ENCODE data around the gene TSEN2. TPM values are rescaled to one million over a fixed set of nuclear protein-coding genes. Genes with fewer than 3 reads are reported as not detected.

TSEN2 gene
- total RNA-seq, 1 experiment from 2014 or later: 35.5 TPM

GRCh38 chr3:12521010-12521409 is 36.7 kb downstream of the TSEN2 start:
- Histone ChIP-seq H3K27me3 (ENCODE audit: insufficient read depth, low read length) (no peaks in the 10 kb centered on the region), H2AFZ (ENCODE audit: low read depth, low read length, poor library complexity, severe bottlenecking) (no peak overlapping the region), H3K4me1 (ENCODE audit: control insufficient read depth in 1 of 2, insufficient read depth in 2 of 2, low read length in 2 of 2) (no peaks in the 10 kb centered on the region), H3K79me2 (ENCODE audit: insufficient read depth, low read length) (0 out of 2 replicates have a peak, but pooled peaks cover 8% of the 10 kb centered on the region), H3K4me3 (replicated peaks in 1 of 2; ENCODE audit: low read depth in 1 of 2, low read length in 2 of 2) (no peak overlapping the region), H3K9me3 (ENCODE audit: control insufficient read depth in 1 of 2, insufficient read depth in 1 of 2, low read depth in 1 of 2, low read length in 2 of 2) (no peaks in the 10 kb centered on the region), H3K36me3 (ENCODE audit: control insufficient read depth in 1 of 2, insufficient read depth in 2 of 2, low read length in 2 of 2) (peaks cover 14 to 26% of the 10 kb centered on the region in 2 experiments; a peak in 3 of 4 replicates), H3K9me2 (ENCODE audit: insufficient read depth) (no peaks in the 10 kb centered on the region), H3K4me2 (ENCODE audit: low read length) (no peak overlapping the region), H3K27ac (ENCODE audit: low read depth, low read length) (no peak overlapping the region), H3K9ac (ENCODE audit: low read length) (no peak overlapping the region), H4K20me1 (ENCODE audit: insufficient read depth) (no peaks in the 10 kb centered on the region)
- DNase-seq (ENCODE audit: low read depth, low spot score): no peak
- BruUV-seq (replicated peaks): no TSS peak
- no peak for TF ChIP-seq ELF1 (IDR thresholded peaks at IDR 0.05; ENCODE audit: borderline replicate concordance, low read depth)
- no peak for TF ChIP-seq POLR2A (IDR thresholded peaks at IDR 0.05; ENCODE audit: borderline replicate concordance, extremely low read depth, insufficient read depth, insufficient read length)
- no peak for TF ChIP-seq REST (IDR thresholded peaks at IDR 0.05; ENCODE audit: low read depth)
- no peak for TF ChIP-seq SIN3A (IDR thresholded peaks at IDR 0.05; ENCODE audit: low read depth)
- TF ChIP-seq CTCF (IDR thresholded peaks at IDR 0.05 in 2 of 3, conservative IDR thresholded peaks at IDR 0.05 in 1 of 3; ENCODE audit: borderline replicate concordance in 1 of 3, insufficient read depth in 1 of 3, low read depth in 2 of 3, low read length in 2 of 3): no peak
- no peak for TF ChIP-seq CBX3 (IDR thresholded peaks at IDR 0.05; ENCODE audit: low read depth)
- no peak for TF ChIP-seq JUND (IDR thresholded peaks at IDR 0.05)
- TF ChIP-seq ZBTB33 (IDR thresholded peaks at IDR 0.05; ENCODE audit: extremely low read depth, insufficient replicate concordance, low read length): no peak
- TF ChIP-seq EZH2phosphoT487 (IDR thresholded peaks at IDR 0.05; ENCODE audit: borderline replicate concordance): no peak
- TF ChIP-seq ZFX (IDR thresholded peaks at IDR 0.05): no peak
- TF ChIP-seq POLR2AphosphoS5 (IDR thresholded peaks at IDR 0.05; ENCODE audit: low read depth, low read length): no peak
- no peak for TF ChIP-seq FOSL1 (IDR thresholded peaks at IDR 0.05; ENCODE audit: low read depth)
- no peak for TF ChIP-seq RAD21 (IDR thresholded peaks at IDR 0.05; ENCODE audit: low read depth)
- TF ChIP-seq YY1 (IDR thresholded peaks at IDR 0.05; ENCODE audit: extremely low read depth, insufficient replicate concordance, low read depth, low read length): no peak
- TF ChIP-seq TCF7L2 (IDR thresholded peaks at IDR 0.05; ENCODE audit: borderline replicate concordance, extremely low read depth, insufficient read depth, insufficient read length): no peak
- TF ChIP-seq ZNF274 (IDR thresholded peaks at IDR 0.05; ENCODE audit: low read depth, low read length): no peak
- no peak for TF ChIP-seq EZH2 (IDR thresholded peaks at IDR 0.05)
- TF ChIP-seq ATF3 (IDR thresholded peaks at IDR 0.05): no peak
- TF ChIP-seq CEBPB (IDR thresholded peaks at IDR 0.05; ENCODE audit: low read depth): no peak
- no peak for TF ChIP-seq EGR1 (IDR thresholded peaks at IDR 0.05; ENCODE audit: low read depth)
- ChIA-PET RAD21 (ENCODE audit: low non-redundant PET in 1 of 2, low total read pairs in 2 of 2, uncharacterized antibody in 2 of 2, unreplicated experiment in 2 of 2) (no interaction called here), CTCF (no interaction called here), POLR2A (no interaction called here)
- intact Hi-C loops (cut with micrococcal nuclease): no loop called here
- ATAC-seq: no peak

Data from HCT116 (cell line).